Astrocyte (in vitro differentiated cells and primary cell): Measurements from ENCODE around the gene SPNS1. TPM values are rescaled to one million over a fixed set of nuclear protein-coding genes. Genes with fewer than 3 reads are reported as not detected.

Experiments used
- DNase-seq: peaks from one replicate; pipeline ENCODE4 v3.0.0-alpha.2; 2010; ENCODE audit warnings: low read depth
- FAIRE-seq: peaks from 2 replicates; lab custom pipeline; 2011; peaks lifted over from hg19 to GRCh38; lab: Jason Lieb, UNC
- H2AFZ ChIP-seq: 2 replicates; pipeline ENCODE4 v1.6.0; 2012; ENCODE audit warnings: low read depth, low read length, inconsistent platforms
- H3K27ac ChIP-seq: 2 replicates; pipeline ENCODE4 v1.5.1; 2011; ENCODE audit warnings: low read depth, low read length, inconsistent platforms
- H3K27me3 ChIP-seq: 2 replicates; pipeline ENCODE4 v1.6.0; 2011; ENCODE audit warnings: low read length, inconsistent platforms; ENCODE audit not compliant: insufficient read depth
- H3K36me3 ChIP-seq: 2 replicates; pipeline ENCODE4 v1.5.1; 2011; ENCODE audit warnings: low read length, inconsistent platforms; ENCODE audit not compliant: insufficient read depth
- H3K4me1 ChIP-seq: 2 replicates; pipeline ENCODE4 v1.5.1; 2011; ENCODE audit warnings: low read length, inconsistent platforms; ENCODE audit not compliant: insufficient read depth
- H3K4me2 ChIP-seq: 2 replicates; pipeline ENCODE4 v1.6.0; 2012; ENCODE audit warnings: low read length, inconsistent platforms
- H3K4me3 ChIP-seq: 2 replicates; pipeline ENCODE4 v1.5.1; 2011; ENCODE audit warnings: low read depth, mild to moderate bottlenecking, low read length, inconsistent platforms; ENCODE audit not compliant: insufficient read depth
- H3K79me2 ChIP-seq: 2 replicates; pipeline ENCODE4 v1.6.0; 2012; ENCODE audit warnings: mild to moderate bottlenecking, low read length, inconsistent platforms; ENCODE audit not compliant: insufficient read depth
- H3K9ac ChIP-seq: 2 replicates; pipeline ENCODE4 v1.6.0; 2012; ENCODE audit warnings: mild to moderate bottlenecking, low read length, inconsistent platforms
- H3K9me3 ChIP-seq: 2 replicates; pipeline ENCODE4 v1.5.1; 2012; ENCODE audit warnings: low read depth, mild to moderate bottlenecking, low read length, inconsistent platforms; ENCODE audit not compliant: insufficient read depth
- H4K20me1 ChIP-seq: 2 replicates; pipeline ENCODE4 v1.6.0; 2012; ENCODE audit warnings: low read length, inconsistent platforms; ENCODE audit not compliant: insufficient read depth
- H3K27ac Mint-ChIP-seq: one replicate; pipeline ENCODE4 v1.8.0; 2021; ENCODE audit warnings: mild to moderate bottlenecking, mixed read lengths; ENCODE audit not compliant: unreplicated experiment
- H3K27me3 Mint-ChIP-seq: one replicate; pipeline ENCODE4 v1.8.0; 2021; ENCODE audit warnings: low read depth, mixed read lengths; ENCODE audit not compliant: unreplicated experiment
- H3K36me3 Mint-ChIP-seq: one replicate; pipeline ENCODE4 v1.8.0; 2021; ENCODE audit warnings: low read depth, mixed read lengths; ENCODE audit not compliant: unreplicated experiment
- H3K4me1 Mint-ChIP-seq: one replicate; pipeline ENCODE4 v1.8.0; 2021; ENCODE audit warnings: low read depth, mixed read lengths; ENCODE audit not compliant: unreplicated experiment
- H3K4me3 Mint-ChIP-seq: one replicate; pipeline ENCODE4 v1.8.0; 2021; ENCODE audit warnings: mild to moderate bottlenecking, moderate library complexity, mixed read lengths; ENCODE audit not compliant: unreplicated experiment
- H3K9me3 Mint-ChIP-seq: one replicate; pipeline ENCODE4 v1.8.0; 2021; ENCODE audit warnings: mild to moderate bottlenecking, mixed read lengths; ENCODE audit not compliant: unreplicated experiment
- CTCF ChIP-seq: IDR thresholded peaks from 2 replicates; pipeline ENCODE4 v1.5.1; 2011; ENCODE audit warnings: low read depth, mild to moderate bottlenecking, inconsistent platforms, low read length, moderate library complexity; ENCODE audit not compliant: insufficient read depth
- EZH2 ChIP-seq: IDR thresholded peaks from 2 replicates; pipeline ENCODE4 v1.6.1; 2012; ENCODE audit warnings: mild to moderate bottlenecking, low read length, inconsistent platforms; ENCODE audit not compliant: insufficient read depth
- total RNA-seq: library from RNA; stranded (reverse); gene quantifications from 2 replicates; pipeline ENCODE4 v1.2.1, GENCODE V29; 2021

The SPNS1 gene
- total RNA-seq, 1 donor from 2014 or later, result 57.8 TPM

GRCh38 chr16:28991687-28992086 is 17.1 kb downstream of the SPNS1 start:
- Mint-ChIP-seq H3K27me3 (no peaks in the 10 kb centered on the region), H3K27ac (no peak overlapping the region), H3K9me3 (peaks cover 2% of the 10 kb centered on the region), H3K4me3 (no peak overlapping the region), H3K36me3 (peaks cover 25% of the 10 kb centered on the region), H3K4me1 (peaks cover 6% of the 10 kb centered on the region)
- Histone ChIP-seq H3K4me2 (no peak overlapping the region), H3K4me1 (no peaks in the 10 kb centered on the region), H3K27ac (no peak overlapping the region), H3K27me3 (no peaks in the 10 kb centered on the region), H3K79me2 (no peaks in the 10 kb centered on the region), H2AFZ (no peak overlapping the region), H3K9me3 (no peaks in the 10 kb centered on the region), H3K9ac (no peak overlapping the region), H4K20me1 (no peaks in the 10 kb centered on the region), H3K4me3 (no peak overlapping the region), H3K36me3 (no peaks in the 10 kb centered on the region)
- FAIRE-seq, result no peak
- TF ChIP-seq CTCF (no peak), EZH2 (no peak)
- DNase-seq, result no peak

GRCh38 chr16:28992496-28992895 is 17.9 kb downstream of the SPNS1 start:
- peaks cover 6% of the 10 kb centered on the region for H3K4me1 Mint-ChIP-seq
- no peaks in the 10 kb centered on the region for H3K9me3 Mint-ChIP-seq
- Histone ChIP-seq H3K4me3 (no peak overlapping the region), H3K36me3 (no peaks in the 10 kb centered on the region), H3K4me1 (no peaks in the 10 kb centered on the region), H3K27ac (no peak overlapping the region), H3K27me3 (peaks cover 2% of the 10 kb centered on the region), H3K4me2 (no peak overlapping the region), H3K79me2 (no peaks in the 10 kb centered on the region), H2AFZ (no peak overlapping the region), H4K20me1 (no peaks in the 10 kb centered on the region), H3K9ac (no peak overlapping the region), H3K9me3 (no peaks in the 10 kb centered on the region)
- TF ChIP-seq CTCF, result no peak
- TF ChIP-seq EZH2, result no peak
- peaks cover 20% of the 10 kb centered on the region for H3K36me3 Mint-ChIP-seq
- no peak overlapping the region for H3K4me3 Mint-ChIP-seq
- FAIRE-seq, result no peak
- no peak overlapping the region for H3K27ac Mint-ChIP-seq
- DNase-seq, result no peak
- no peaks in the 10 kb centered on the region for H3K27me3 Mint-ChIP-seq

GRCh38 chr16:28998837-28999236 is 24.3 kb downstream of the SPNS1 start:
- Histone ChIP-seq H3K27ac (no peak overlapping the region), H3K4me3 (no peak overlapping the region), H4K20me1 (no peaks in the 10 kb centered on the region), H3K36me3 (no peaks in the 10 kb centered on the region), H3K79me2 (no peaks in the 10 kb centered on the region), H3K9me3 (no peaks in the 10 kb centered on the region), H3K4me1 (no peaks in the 10 kb centered on the region), H2AFZ (no peak overlapping the region), H3K27me3 (peaks cover 7% of the 10 kb centered on the region), H3K9ac (no peak overlapping the region), H3K4me2 (no peak overlapping the region)
- peaks cover 2% of the 10 kb centered on the region for H3K36me3 Mint-ChIP-seq
- H3K9me3 Mint-ChIP-seq, result no peaks in the 10 kb centered on the region
- no peak overlapping the region for H3K27ac Mint-ChIP-seq
- peaks cover 23% of the 10 kb centered on the region for H3K27me3 Mint-ChIP-seq
- no peak for TF ChIP-seq EZH2
- TF ChIP-seq CTCF, result no peak
- H3K4me3 Mint-ChIP-seq, result no peak overlapping the region
- no peak for DNase-seq
- H3K4me1 Mint-ChIP-seq, result no peaks in the 10 kb centered on the region
- no peak for FAIRE-seq
